H1 (cell line): ENCODE data around the gene DOHH. TPM values are rescaled to one million over a fixed set of nuclear protein-coding genes. Genes with fewer than 3 reads are reported as not detected.

Experiments
- CTCF ChIA-PET: fragments of 300-600 bp; sonication (Branson Sonifier 250); formaldehyde crosslinking; loops from one replicate; lab custom pipeline; 2021; ENCODE audit not compliant: partially characterized antibody; lab: Charles Lee
- POLR2A ChIA-PET: fragments of 300-600 bp; sonication (Branson Sonifier 250); formaldehyde crosslinking; loops from one replicate; lab custom pipeline; 2021; ENCODE audit warnings: inconsistent platforms; ENCODE audit not compliant: partially characterized antibody; lab: Charles Lee
- DNase-seq, 2 experiments: peaks; one replicate each; pipeline versions ENCODE4 v3.0.0 to v3.0.0-alpha.2; 2010 to 2022; ENCODE audit warnings: low spot score in 2 of 2, low read depth in 1 of 2, mixed read lengths in 1 of 2
- FAIRE-seq: peaks from 2 replicates; lab custom pipeline; 2011; peaks lifted over from hg19 to GRCh38; lab: Jason Lieb, UNC
- H2AFZ ChIP-seq: 2 replicates; pipeline ENCODE4 v1.8.1; 2012; ENCODE audit warnings: low read length, inconsistent platforms
- H2AK5ac ChIP-seq: 2 replicates; pipeline ENCODE4 v1.6.1; 2013; ENCODE audit warnings: low read depth, low read length
- H2BK120ac ChIP-seq: replicated peaks from 2 replicates; pipeline ENCODE3; 2013; ENCODE audit warnings: low read depth, low read length, inconsistent platforms
- H2BK12ac ChIP-seq: 2 replicates; pipeline ENCODE4 v1.6.1; 2013; ENCODE audit warnings: low read depth, low read length
- H2BK15ac ChIP-seq: 2 replicates; pipeline ENCODE4 v1.6.1; 2013; ENCODE audit warnings: low read length
- H2BK20ac ChIP-seq: 2 replicates; pipeline ENCODE4 v1.6.1; 2013; ENCODE audit warnings: low read length
- H2BK5ac ChIP-seq: 2 replicates; pipeline ENCODE4 v1.6.1; 2013; ENCODE audit warnings: low read depth, low read length
- H3K14ac ChIP-seq: 2 replicates; pipeline ENCODE4 v1.6.1; 2013; ENCODE audit warnings: inconsistent platforms; ENCODE audit not compliant: insufficient read length
- H3K18ac ChIP-seq: 2 replicates; pipeline ENCODE4 v1.6.1; 2013; ENCODE audit warnings: low read length; ENCODE audit errors: extremely low read depth
- H3K23ac ChIP-seq: 2 replicates; pipeline ENCODE4 v1.6.1; 2013; ENCODE audit warnings: inconsistent platforms; ENCODE audit not compliant: insufficient read length
- H3K23me2 ChIP-seq: 2 replicates; pipeline ENCODE4 v1.6.1; 2013; ENCODE audit warnings: low read depth, low read length
- H3K27ac ChIP-seq: 2 replicates; pipeline ENCODE4 v1.6.1; 2011; ENCODE audit warnings: low read depth, low read length, inconsistent platforms
- H3K27me3 ChIP-seq, 4 experiments: replicated peaks in 1 of 4; 1 replicate in 1 of 4; 2 replicates in 3 of 4; pipeline versions ENCODE4 v1.6.1 to v1.8.1; 2011 to 2013; ENCODE audit warnings: low read length in 3 of 4, mild to moderate bottlenecking in 3 of 4, inconsistent platforms in 2 of 4, mixed read lengths in 2 of 4, moderate library complexity in 1 of 4; ENCODE audit not compliant: control insufficient read depth in 3 of 4, insufficient read depth in 3 of 4; ENCODE audit errors: extremely low read depth in 1 of 4
- H3K36me3 ChIP-seq, 4 experiments: 2 replicates each; pipeline versions ENCODE4 v1.6.1 to v1.8.1; 2011 to 2013; ENCODE audit warnings: mild to moderate bottlenecking in 4 of 4, low read length in 3 of 4, moderate library complexity in 2 of 4, control low read depth in 1 of 4, inconsistent platforms in 1 of 4; ENCODE audit not compliant: insufficient read depth in 4 of 4, control insufficient read depth in 2 of 4
- H3K4ac ChIP-seq: replicated peaks from 2 replicates; pipeline ENCODE3; 2013; ENCODE audit warnings: low read length, low read depth, mixed read lengths, inconsistent platforms; ENCODE audit not compliant: insufficient read length
- H3K4me1 ChIP-seq, 4 experiments: replicated peaks in 1 of 4; 1 replicate in 1 of 4; 2 replicates in 3 of 4; pipeline versions ENCODE4 v1.6.1 to v1.8.1; 2011 to 2013; ENCODE audit warnings: low read length in 3 of 4, inconsistent platforms in 2 of 4, mixed read lengths in 1 of 4; ENCODE audit not compliant: insufficient read depth in 4 of 4, control insufficient read depth in 3 of 4
- H3K4me2 ChIP-seq, 2 experiments: 2 replicates each; pipeline versions ENCODE4 v1.6.1 to v1.8.1; 2011 to 2013; ENCODE audit warnings: low read depth in 2 of 2, low read length in 2 of 2, control low read depth in 1 of 2, inconsistent platforms in 1 of 2, mild to moderate bottlenecking in 1 of 2; ENCODE audit not compliant: insufficient read depth in 1 of 2
- H3K4me3 ChIP-seq, 4 experiments: fragments of 200-600, 300-600 bp in 1 of 4; sonication (generic), shearing (Covaris generic), sonication (Bioruptor Twin) in 1 of 4; 2 replicates each; pipeline versions ENCODE4 v1.5.1 to v1.8.1; 2011 to 2016; ENCODE audit warnings: low read length in 4 of 4, low read depth in 3 of 4, control low read depth in 2 of 4, inconsistent platforms in 2 of 4, mild to moderate bottlenecking in 2 of 4, mixed read lengths in 1 of 4, moderate library complexity in 1 of 4; ENCODE audit not compliant: insufficient read depth in 2 of 4; ENCODE audit errors: extremely low read depth in 1 of 4
- H3K56ac ChIP-seq: replicated peaks from 2 replicates; pipeline ENCODE3; 2013; ENCODE audit warnings: low read depth, mild to moderate bottlenecking, mixed read lengths, low read length, inconsistent platforms; ENCODE audit not compliant: insufficient read length
- H3K79me1 ChIP-seq: 2 replicates; pipeline ENCODE4 v1.6.1; 2013; ENCODE audit warnings: low read depth, low read length, control low read depth
- H3K79me2 ChIP-seq, 2 experiments: 2 replicates each; pipeline versions ENCODE4 v1.6.1 to v1.8.1; 2012 to 2013; ENCODE audit warnings: low read length in 2 of 2, mild to moderate bottlenecking in 2 of 2, inconsistent platforms in 1 of 2; ENCODE audit not compliant: insufficient read depth in 2 of 2, control insufficient read depth in 1 of 2
- H3K9ac ChIP-seq, 4 experiments: replicated peaks in 1 of 4; 1 replicate in 1 of 4; 2 replicates in 3 of 4; pipeline versions ENCODE4 v1.6.1 to v1.8.1; 2011 to 2013; ENCODE audit warnings: low read depth in 3 of 4, low read length in 3 of 4, control low read depth in 2 of 4, mild to moderate bottlenecking in 2 of 4, moderate library complexity in 2 of 4, inconsistent platforms in 1 of 4; ENCODE audit errors: extremely low read depth in 1 of 4
- H3K9me3 ChIP-seq, 2 experiments: 2 replicates each; pipeline versions ENCODE4 v1.6.1 to v1.8.1; 2012 to 2013; ENCODE audit warnings: mild to moderate bottlenecking in 2 of 2, moderate library complexity in 2 of 2, control low read depth in 1 of 2, inconsistent platforms in 1 of 2, low read depth in 1 of 2, low read length in 1 of 2, mixed read lengths in 1 of 2; ENCODE audit not compliant: insufficient read depth in 2 of 2
- H4K20me1 ChIP-seq, 2 experiments: replicated peaks in 1 of 2; 2 replicates each; pipeline versions ENCODE3 to v1.8.1; 2011 to 2013; ENCODE audit warnings: inconsistent platforms in 2 of 2, low read length in 2 of 2, mild to moderate bottlenecking in 1 of 2; ENCODE audit not compliant: insufficient read depth in 2 of 2, control insufficient read depth in 1 of 2
- H4K5ac ChIP-seq: 2 replicates; pipeline ENCODE4 v1.6.1; 2013; ENCODE audit warnings: low read length, low read depth, mixed read lengths, inconsistent platforms; ENCODE audit not compliant: insufficient read length
- H4K8ac ChIP-seq: 2 replicates; pipeline ENCODE4 v1.8.0; 2013; ENCODE audit warnings: mild to moderate bottlenecking, moderate library complexity, low read length, inconsistent platforms; ENCODE audit not compliant: insufficient read depth; ENCODE audit errors: extremely low read depth
- H4K91ac ChIP-seq: replicated peaks from 2 replicates; pipeline ENCODE3; 2013; ENCODE audit warnings: low read length, mixed read lengths, inconsistent platforms; ENCODE audit not compliant: insufficient read length
- BACH1 ChIP-seq: IDR thresholded peaks from 2 replicates; pipeline ENCODE4 v1.6.1; 2012; ENCODE audit warnings: low read length, improper control_type of control experiment
- BCL11A ChIP-seq, 2 experiments: IDR thresholded peaks; one replicate each; pipeline ENCODE4 v1.6.1; 2011; ENCODE audit warnings: low read depth in 2 of 2, low read length in 2 of 2, mild to moderate bottlenecking in 2 of 2
- CTBP2 ChIP-seq: IDR thresholded peaks from 2 replicates; pipeline ENCODE4 v1.7.0; 2011; ENCODE audit warnings: borderline replicate concordance, mild to moderate bottlenecking, moderate library complexity, mixed read lengths, low read length; ENCODE audit not compliant: insufficient read depth, insufficient read length
- EP300 ChIP-seq, 2 experiments: IDR thresholded peaks; 1 replicate in 1 of 2; 2 replicates in 1 of 2; pipeline ENCODE4 v1.6.1; 2011 to 2012; ENCODE audit warnings: low read depth in 2 of 2, low read length in 2 of 2, mild to moderate bottlenecking in 2 of 2, borderline replicate concordance in 1 of 2, inconsistent platforms in 1 of 2, moderate library complexity in 1 of 2
- KDM5A ChIP-seq: fragments of 200-600 bp; IDR thresholded peaks from 2 replicates; pipeline ENCODE4 v1.7.1; 2012; ENCODE audit warnings: mild to moderate bottlenecking, low read length, inconsistent platforms, mixed read lengths
- NANOG ChIP-seq: IDR thresholded peaks from 2 replicates; pipeline ENCODE4 v1.6.1; 2011; ENCODE audit warnings: low read length, low read depth, mild to moderate bottlenecking, inconsistent platforms; ENCODE audit not compliant: insufficient read depth, poor library complexity, severe bottlenecking
- POLR2A ChIP-seq, 2 experiments: IDR thresholded peaks; 1 replicate in 1 of 2; 2 replicates in 1 of 2; pipeline ENCODE4 v1.6.1; 2011; ENCODE audit warnings: low read depth in 2 of 2, low read length in 2 of 2, mild to moderate bottlenecking in 2 of 2; ENCODE audit errors: control extremely low read depth in 1 of 2
- POLR2AphosphoS5 ChIP-seq: IDR thresholded peaks from 2 replicates; pipeline ENCODE4 v1.6.1; 2011; ENCODE audit warnings: low read depth, low read length
- RXRA ChIP-seq: IDR thresholded peaks from 2 replicates; pipeline ENCODE4 v1.6.1; 2011; ENCODE audit warnings: low read depth, mild to moderate bottlenecking, low read length, moderate library complexity; ENCODE audit not compliant: insufficient read depth
- SIN3A ChIP-seq, 2 experiments: IDR thresholded peaks in 1 of 2; conservative IDR thresholded peaks in 1 of 2; 2 replicates each; pipeline ENCODE4 v1.6.1; 2011 to 2012; ENCODE audit warnings: low read length in 2 of 2, improper control_type of control experiment in 1 of 2, low read depth in 1 of 2, mild to moderate bottlenecking in 1 of 2
- SUZ12 ChIP-seq: fragments of 200-600 bp; sonication (generic); IDR thresholded peaks from 2 replicates; pipeline ENCODE4 v1.6.1; 2012; ENCODE audit warnings: mild to moderate bottlenecking, inconsistent platforms, low read length, moderate library complexity, mixed read lengths
- TAF7 ChIP-seq: optimal IDR thresholded peaks from 2 replicates; pipeline ENCODE3; 2011; ENCODE audit warnings: low read depth, mild to moderate bottlenecking, inconsistent platforms, low read length, moderate library complexity, borderline replicate concordance
- WGBS, 2 experiments: shearing (Covaris generic) in 1 of 2; methylation state at CpG; one replicate each; pipeline versions ENCODE4 v1.1.6 to v1.1.7; 2013 to 2015; ENCODE audit warnings: low lambda C conversion rate in 2 of 2, mixed read lengths in 2 of 2, inconsistent platforms in 1 of 2, low coverage in 1 of 2, missing lambda C conversion rate in 1 of 2; ENCODE audit not compliant: insufficient replicate concordance in 2 of 2, insufficient coverage in 1 of 2, insufficient read length in 1 of 2; ENCODE audit errors: extremely low coverage in 1 of 2, missing lambda C conversion rate in 1 of 2; 5-methylcytosine and 5-hydroxymethylcytosine counted together
- polyA plus RNA-seq, 7 experiments: library from polyadenylated mRNA; depleted of rRNA in 3 of 7; stranded (reverse) in 5 of 7; unstranded in 2 of 7; fragments of >200 nt in 5 of 7; fragments of 200-250 nt in 2 of 7; gene quantifications; 1 replicate in 5 of 7; 2 replicates in 1 of 7; 4 replicates in 1 of 7; pipeline versions ENCODE4 v1.2.1 to v1.2.3, GENCODE V29; 2011 to 2013; ENCODE audit warnings: missing spikeins in 2 of 7, mixed read lengths in 2 of 7
- total RNA-seq: library from RNA; stranded (reverse); fragmentation: NEBNext Ultra II Directional; extraction: Animal tissue kit (Norgen Biotek cat#: 25700); gene quantifications from 2 replicates; pipeline ENCODE4 v1.2.1, GENCODE V29; 2021

DOHH gene
- total and polyA plus RNA-seq, 2 of the 8 experiments (the other 6 are each of a cell fraction or from before 2014, with no cell fraction given): 7.3 to 17.7 TPM

DNA sequence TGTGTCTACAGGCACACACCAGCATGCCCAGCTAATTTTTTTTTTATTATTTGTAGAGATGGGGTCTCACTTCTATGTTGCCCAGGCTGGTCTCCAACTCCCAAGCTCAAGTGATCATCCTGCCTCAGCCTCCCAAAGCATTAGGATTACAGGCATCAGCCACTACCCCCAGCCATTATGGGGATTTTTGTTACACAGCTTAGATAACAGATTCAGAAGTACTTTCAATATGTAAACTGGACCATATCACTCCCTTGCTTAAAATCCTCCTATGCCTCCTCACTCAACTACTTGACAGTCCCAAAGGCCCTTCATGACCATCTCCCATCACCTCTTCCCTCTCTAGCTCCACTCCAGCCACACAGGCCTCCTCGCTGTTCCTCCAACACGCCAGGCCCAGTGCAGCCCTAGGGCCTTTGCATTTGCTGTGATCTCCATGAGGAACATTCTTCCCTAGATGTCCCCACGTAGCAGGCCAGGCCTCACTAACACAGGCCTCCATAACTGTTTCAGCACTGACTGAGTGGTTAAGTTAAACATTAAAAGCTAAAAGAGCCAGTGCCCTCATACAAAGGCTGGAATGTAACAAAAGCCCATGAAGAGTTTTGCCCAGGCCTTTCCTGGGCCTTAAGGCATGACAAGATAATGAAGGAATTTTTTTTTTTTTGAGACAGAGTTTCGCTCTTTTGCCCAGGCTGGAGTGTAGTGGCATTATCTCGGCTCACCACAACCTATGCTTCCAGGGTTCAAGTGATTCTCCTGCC is 2.5 kb downstream of the DOHH start:
- H4K8ac ChIP-seq: no peak overlapping the region
- FAIRE-seq: no peak
- no peak overlapping the region for H3K27ac ChIP-seq
- H3K4me1 ChIP-seq: no peaks in the 10 kb centered on the region; a peak in 3 of 7 replicates
- no peak overlapping the region for H3K9ac ChIP-seq
- H3K27me3 ChIP-seq: no peaks in the 10 kb centered on the region
- H3K4me2 ChIP-seq: no peak overlapping the region
- H4K20me1 ChIP-seq: peaks cover 1 to 8% of the 10 kb centered on the region in 2 experiments
- H3K23ac ChIP-seq: no peak overlapping the region
- H2BK5ac ChIP-seq: no peak overlapping the region
- H3K18ac ChIP-seq: no peak overlapping the region
- 87% methylated on average over 5 of the region's 5 CpGs; no CpG with 5 or more reads in 1 of the 2 experiments for WGBS, 2 experiments
- no peak overlapping the region for H2AK5ac ChIP-seq
- CTCF ChIA-PET: interaction anchor here (0.6 to 1.5 kb wide), 5 partner anchors 13 to 1555 kb away, joined by 3 to 7 read pairs (median 3); no protein-coding TSS in a partner anchor
- H3K4ac ChIP-seq: no peak overlapping the region
- no peak overlapping the region for H2BK12ac ChIP-seq
- no peak overlapping the region for H3K56ac ChIP-seq
- H2BK20ac ChIP-seq: no peak overlapping the region
- H3K4me3 ChIP-seq: no peak overlapping the region
- H2BK120ac ChIP-seq: no peak overlapping the region
- peaks cover 0 to 30% of the 10 kb centered on the region in 2 experiments; a peak in 2 of 4 replicates for H3K79me2 ChIP-seq
- H3K79me1 ChIP-seq: peaks cover 6% of the 10 kb centered on the region
- H4K91ac ChIP-seq: no peak overlapping the region
- H3K9me3 ChIP-seq: no peaks in the 10 kb centered on the region
- H3K36me3 ChIP-seq: peaks cover 4 to 16% (median 8%) of the 10 kb centered on the region in 4 experiments; a peak in 7 of 8 replicates
- H3K14ac ChIP-seq: no peak overlapping the region
- no peak overlapping the region for H4K5ac ChIP-seq
- H3K23me2 ChIP-seq: peaks cover 7% of the 10 kb centered on the region
- no peak overlapping the region for H2BK15ac ChIP-seq
- DNase-seq: no peak
- H2AFZ ChIP-seq: no peak overlapping the region
- POLR2A ChIA-PET: interaction anchor here (0.7 to 0.9 kb wide), 2 partner anchors 16 to 209 kb away, joined by 3 to 4 read pairs; no protein-coding TSS in a partner anchor
- TF ChIP-seq POLR2AphosphoS5 (no peak), EP300 (IDR thresholded peaks at IDR 0.05; ENCODE audit: borderline replicate concordance in 1 of 2, low read depth in 2 of 2, low read length in 2 of 2) (no peak), RXRA (no peak), SIN3A (conservative IDR thresholded peaks at IDR 0.05 in 1 of 2, IDR thresholded peaks at IDR 0.05 in 1 of 2; ENCODE audit: low read depth in 1 of 2, low read length in 2 of 2) (no peak), POLR2A (IDR thresholded peaks at IDR 0.05; ENCODE audit: control extremely low read depth in 1 of 2, low read depth in 2 of 2, low read length in 2 of 2) (no peak), BCL11A (IDR thresholded peaks at IDR 0.05; ENCODE audit: low read depth in 2 of 2, low read length in 2 of 2) (no peak), CTBP2 (no peak), NANOG (no peak), TAF7 (no peak), BACH1 (no peak), KDM5A (no peak), SUZ12 (no peak)
